ENCODE results near the gene CIDEC. TPM values are rescaled to one million over a fixed set of nuclear protein-coding genes. Genes with fewer than 3 reads are reported as not detected.

Gene CIDEC
- total RNA-seq, 2 experiments from 2014 or later = not detected

DNA sequence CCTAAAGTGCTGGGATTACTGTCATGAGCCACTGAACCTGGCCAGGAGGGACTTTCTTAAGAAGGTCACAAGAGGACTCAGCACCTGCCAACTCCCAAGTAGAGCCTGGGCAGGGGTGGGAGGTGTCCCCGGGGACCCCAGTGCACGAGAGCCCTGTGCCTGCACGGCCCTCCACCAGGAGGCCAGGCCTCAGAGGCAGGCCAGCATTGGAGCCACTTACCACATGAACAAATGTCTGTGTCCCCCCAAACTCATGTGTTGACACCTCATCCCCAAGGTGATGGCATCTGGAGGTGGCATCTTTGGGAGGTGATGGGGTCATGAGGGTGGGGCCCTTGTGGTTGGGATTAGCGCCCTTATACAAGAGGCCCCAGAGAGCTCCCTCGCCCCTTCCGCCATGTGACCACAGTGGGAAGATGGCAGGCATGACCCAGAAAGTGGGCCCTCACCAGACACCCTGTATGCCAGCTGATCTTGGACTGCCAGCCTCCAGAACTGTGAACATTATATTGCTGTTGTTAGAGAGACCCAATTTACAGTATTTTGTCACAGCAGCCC is 33.0 kb downstream of the CIDEC start:
- Histone ChIP-seq H3K4me2 (ENCODE audit: low read length) (no peak overlapping the region), H3K27ac (ENCODE audit: low read depth, low read length, poor library complexity, severe bottlenecking) (no peak overlapping the region), H4K20me1 (ENCODE audit: insufficient read depth, low read length) (no peaks in the 10 kb centered on the region), H3K9me3 (ENCODE audit: low read length) (no peaks in the 10 kb centered on the region), H2AFZ (ENCODE audit: low read length) (no peak overlapping the region), H3K4me3 (ENCODE audit: low read depth, low read length, poor library complexity, severe bottlenecking) (no peak overlapping the region), H3K4me1 (ENCODE audit: insufficient read depth, low read length, poor library complexity, severe bottlenecking) (peaks cover 16% of the 10 kb centered on the region), H3K9me2 (ENCODE audit: insufficient read depth, low read length) (no peaks in the 10 kb centered on the region), H3K79me2 (ENCODE audit: insufficient read depth, low read depth, low read length) (no peaks in the 10 kb centered on the region; the same call in 1 of the 2 replicates), H3K36me3 (ENCODE audit: insufficient read depth, low read length) (peaks cover 2% of the 10 kb centered on the region; the same call in 1 of the 2 replicates)
- no TSS peak for BruUV-seq (replicated peaks)
- DNase-seq (ENCODE audit: low spot score) = no peak
- POLR2A ChIA-PET = interaction anchor here (0.6 kb wide), 1 partner anchor 35 kb away, joined by 3 read pairs; no protein-coding TSS in a partner anchor
- CTCF ChIA-PET (ENCODE audit: unreplicated experiment) = no interaction called here
- TF ChIP-seq, protein P1, sequence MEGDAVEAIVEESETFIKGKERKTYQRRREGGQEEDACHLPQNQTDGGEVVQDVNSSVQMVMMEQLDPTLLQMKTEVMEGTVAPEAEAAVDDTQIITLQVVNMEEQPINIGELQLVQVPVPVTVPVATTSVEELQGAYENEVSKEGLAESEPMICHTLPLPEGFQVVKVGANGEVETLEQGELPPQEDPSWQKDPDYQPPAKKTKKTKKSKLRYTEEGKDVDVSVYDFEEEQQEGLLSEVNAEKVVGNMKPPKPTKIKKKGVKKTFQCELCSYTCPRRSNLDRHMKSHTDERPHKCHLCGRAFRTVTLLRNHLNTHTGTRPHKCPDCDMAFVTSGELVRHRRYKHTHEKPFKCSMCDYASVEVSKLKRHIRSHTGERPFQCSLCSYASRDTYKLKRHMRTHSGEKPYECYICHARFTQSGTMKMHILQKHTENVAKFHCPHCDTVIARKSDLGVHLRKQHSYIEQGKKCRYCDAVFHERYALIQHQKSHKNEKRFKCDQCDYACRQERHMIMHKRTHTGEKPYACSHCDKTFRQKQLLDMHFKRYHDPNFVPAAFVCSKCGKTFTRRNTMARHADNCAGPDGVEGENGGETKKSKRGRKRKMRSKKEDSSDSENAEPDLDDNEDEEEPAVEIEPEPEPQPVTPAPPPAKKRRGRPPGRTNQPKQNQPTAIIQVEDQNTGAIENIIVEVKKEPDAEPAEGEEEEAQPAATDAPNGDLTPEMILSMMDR (conservative IDR thresholded peaks at IDR 0.05; ENCODE audit: low read length) = no peak
- no peak for TF ChIP-seq EZH2phosphoT487 (IDR thresholded peaks at IDR 0.05; ENCODE audit: borderline replicate concordance, low read depth, low read length)
- intact Hi-C loops (cut with micrococcal nuclease; ENCODE audit: unreplicated experiment) = no loop called here

DNA sequence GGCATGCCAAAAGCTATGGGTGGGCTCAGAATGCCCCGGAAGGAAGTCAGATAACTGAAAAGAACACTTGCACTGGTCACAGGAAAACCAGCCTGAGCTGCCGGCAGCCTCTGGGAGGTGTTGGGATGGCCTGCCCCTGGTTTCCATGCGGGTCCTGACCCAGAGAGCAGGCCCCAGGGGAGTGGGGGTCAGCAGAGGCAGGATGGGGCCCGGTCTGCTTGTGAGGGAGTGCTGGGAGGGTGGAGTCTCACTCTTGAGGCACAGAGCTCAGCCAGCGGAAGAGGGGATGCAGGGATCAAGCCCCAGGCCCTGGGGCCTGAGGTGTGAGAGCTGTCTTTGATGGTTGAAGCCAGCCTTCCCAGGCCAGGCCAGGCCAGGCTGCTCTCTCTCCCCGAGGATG is 33.8 kb downstream of the CIDEC start:
- no peaks in the 10 kb centered on the region for H3K9me3 ChIP-seq (ENCODE audit: low read length)
- H4K20me1 ChIP-seq (ENCODE audit: insufficient read depth, low read length) = no peaks in the 10 kb centered on the region
- TF ChIP-seq, protein P1 (conservative IDR thresholded peaks at IDR 0.05; ENCODE audit: low read length) = no peak
- no peak for TF ChIP-seq EZH2phosphoT487 (IDR thresholded peaks at IDR 0.05; ENCODE audit: borderline replicate concordance, low read depth, low read length)
- no peak for DNase-seq (ENCODE audit: low spot score)
- H3K4me3 ChIP-seq (ENCODE audit: low read depth, low read length, poor library complexity, severe bottlenecking) = no peak overlapping the region
- H3K4me1 ChIP-seq (ENCODE audit: insufficient read depth, low read length, poor library complexity, severe bottlenecking) = peaks cover 16% of the 10 kb centered on the region
- no peaks in the 10 kb centered on the region for H3K9me2 ChIP-seq (ENCODE audit: insufficient read depth, low read length)
- no peak overlapping the region for H3K4me2 ChIP-seq (ENCODE audit: low read length)
- no peaks in the 10 kb centered on the region; the same call in 1 of the 2 replicates for H3K79me2 ChIP-seq (ENCODE audit: insufficient read depth, low read depth, low read length)
- no TSS peak for BruUV-seq (replicated peaks)
- CTCF ChIA-PET (ENCODE audit: unreplicated experiment) = no interaction called here
- no peak overlapping the region for H2AFZ ChIP-seq (ENCODE audit: low read length)
- POLR2A ChIA-PET = interaction anchor here (0.6 kb wide), 1 partner anchor 34 kb away, joined by 3 read pairs; no protein-coding TSS in a partner anchor
- peaks cover 9% of the 10 kb centered on the region; the same call in 1 of the 2 replicates for H3K36me3 ChIP-seq (ENCODE audit: insufficient read depth, low read length)
- intact Hi-C loops (cut with micrococcal nuclease; ENCODE audit: unreplicated experiment) = no loop called here
- no peak overlapping the region for H3K27ac ChIP-seq (ENCODE audit: low read depth, low read length, poor library complexity, severe bottlenecking)

All from OCI-LY7 (cell line).